HG03432 (cell line): ENCODE data around the gene CES3.
"Not testable (repeated sequence)": the region's sequence is repeated elsewhere in the genome, so short reads cannot be mapped to it uniquely, and the experiment has no call there.

ENCODE experiments used
- ATAC-seq: cut with Tn5 transposase; IDR thresholded peaks from one replicate; pipeline ENCODE4 v1.9.1; 2021; ENCODE audit warnings: mild to moderate bottlenecking, moderate library complexity; ENCODE audit not compliant: unreplicated experiment

Gene CES3

DNA sequence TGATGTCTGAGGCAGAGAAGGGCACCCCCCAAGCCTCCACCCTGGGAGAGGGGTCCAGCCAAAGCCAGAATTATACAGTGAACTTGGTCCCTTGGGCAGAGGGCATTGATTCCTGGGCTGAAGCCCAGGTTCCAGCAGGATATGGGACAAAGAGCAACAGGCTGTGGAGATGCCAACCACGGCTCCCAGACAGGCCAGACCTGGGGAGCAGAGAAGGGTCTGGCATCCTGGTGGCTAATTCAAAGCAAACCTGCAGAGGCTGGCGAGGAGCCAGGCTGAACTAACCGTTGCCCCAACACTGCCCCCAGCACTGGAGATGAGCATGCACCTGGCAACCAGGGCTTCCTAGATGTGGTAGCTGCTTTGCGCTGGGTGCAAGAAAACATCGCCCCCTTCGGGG, 3.0 kb downstream of the CES3 start:
- ATAC-seq, result no peak

DNA sequence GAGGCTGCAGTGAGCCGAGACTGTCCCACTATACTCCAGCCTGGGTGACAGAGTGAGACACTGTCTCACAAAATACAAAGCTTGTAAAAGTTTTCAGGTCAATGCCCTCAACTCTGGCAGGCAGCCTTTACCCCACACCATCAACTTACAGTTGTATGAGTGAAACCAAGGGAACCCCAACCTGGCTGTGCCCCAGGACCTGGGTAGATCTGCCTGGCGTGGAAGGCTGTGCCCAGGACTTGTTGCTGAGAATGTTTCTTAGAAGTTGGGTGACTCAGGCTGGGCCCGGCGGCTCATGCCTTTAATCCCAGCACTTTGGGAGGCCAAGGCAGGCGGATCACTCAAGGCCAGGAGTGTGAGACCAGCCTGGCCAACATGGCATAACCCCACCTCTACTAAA, 7.8 kb downstream of the CES3 start:
- no peak for ATAC-seq

DNA sequence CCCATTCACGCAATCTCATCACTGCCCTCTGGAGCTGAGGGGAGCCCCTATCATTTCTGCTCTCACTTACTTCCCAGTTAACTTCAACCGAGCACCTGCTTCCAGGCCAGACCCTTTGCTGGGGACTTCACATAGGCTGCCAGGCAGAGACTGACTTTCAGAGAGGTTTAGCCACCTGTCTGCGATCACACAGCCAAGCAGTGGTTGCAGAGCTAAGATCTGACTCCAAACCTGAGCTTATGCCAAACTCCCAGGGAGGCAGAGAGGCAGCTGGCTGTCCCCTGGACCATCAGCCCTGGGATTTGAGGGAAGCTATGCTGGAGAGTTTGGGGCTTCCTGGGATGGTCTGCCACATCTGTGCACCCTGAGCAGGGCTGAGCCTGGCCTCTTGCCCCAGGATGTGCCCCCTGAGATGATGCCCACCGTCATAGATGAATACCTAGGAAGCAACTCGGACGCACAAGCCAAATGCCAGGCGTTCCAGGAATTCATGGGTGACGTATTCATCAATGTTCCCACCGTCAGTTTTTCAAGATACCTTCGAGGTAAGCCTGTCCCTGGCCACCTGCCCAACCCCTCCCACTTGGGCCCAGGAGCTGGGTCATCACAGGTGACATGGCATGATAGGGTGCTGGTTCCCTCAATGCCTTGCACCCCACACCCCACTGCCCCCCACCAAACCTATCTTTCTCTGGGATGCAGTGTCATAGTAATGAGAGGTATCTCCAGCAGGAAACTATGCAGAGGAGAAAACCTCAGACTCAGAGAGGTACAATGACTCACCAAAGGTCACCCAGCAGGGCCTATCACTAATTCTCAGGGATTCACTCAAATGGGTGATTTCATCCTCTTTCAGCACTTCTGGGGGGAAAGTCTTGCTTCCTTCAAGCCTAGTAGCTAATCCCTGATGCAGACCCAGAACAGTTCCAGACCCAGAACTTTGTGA, 10.0 kb downstream of the CES3 start:
- no peak for ATAC-seq

DNA sequence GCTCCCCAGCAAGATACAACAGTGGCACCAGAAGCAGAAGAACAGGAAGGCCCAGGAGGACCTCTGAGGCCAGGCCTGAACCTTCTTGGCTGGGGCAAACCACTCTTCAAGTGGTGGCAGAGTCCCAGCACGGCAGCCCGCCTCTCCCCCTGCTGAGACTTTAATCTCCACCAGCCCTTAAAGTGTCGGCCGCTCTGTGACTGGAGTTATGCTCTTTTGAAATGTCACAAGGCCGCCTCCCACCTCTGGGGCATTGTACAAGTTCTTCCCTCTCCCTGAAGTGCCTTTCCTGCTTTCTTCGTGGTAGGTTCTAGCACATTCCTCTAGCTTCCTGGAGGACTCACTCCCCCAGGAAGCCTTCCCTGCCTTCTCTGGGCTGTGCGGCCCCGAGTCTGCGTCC, 11.9 kb downstream of the CES3 start:
- no peak for ATAC-seq

DNA sequence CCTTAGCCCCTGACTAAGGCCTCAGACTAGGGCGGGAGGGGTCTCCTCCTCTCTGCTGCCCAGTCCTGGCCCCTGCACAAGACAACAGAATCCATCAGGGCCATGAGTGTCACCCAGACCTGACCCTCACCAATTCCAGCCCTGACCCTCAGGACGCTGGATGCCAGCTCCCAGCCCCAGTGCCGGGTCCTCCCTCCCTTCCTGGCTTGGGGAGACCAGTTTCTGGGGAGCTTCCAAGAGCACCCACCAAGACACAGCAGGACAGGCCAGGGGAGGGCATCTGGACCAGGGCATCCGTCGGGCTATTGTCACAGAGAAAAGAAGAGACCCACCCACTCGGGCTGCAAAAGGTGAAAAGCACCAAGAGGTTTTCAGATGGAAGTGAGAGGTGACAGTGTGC, 12.7 kb downstream of the CES3 start:
- no peak for ATAC-seq

DNA sequence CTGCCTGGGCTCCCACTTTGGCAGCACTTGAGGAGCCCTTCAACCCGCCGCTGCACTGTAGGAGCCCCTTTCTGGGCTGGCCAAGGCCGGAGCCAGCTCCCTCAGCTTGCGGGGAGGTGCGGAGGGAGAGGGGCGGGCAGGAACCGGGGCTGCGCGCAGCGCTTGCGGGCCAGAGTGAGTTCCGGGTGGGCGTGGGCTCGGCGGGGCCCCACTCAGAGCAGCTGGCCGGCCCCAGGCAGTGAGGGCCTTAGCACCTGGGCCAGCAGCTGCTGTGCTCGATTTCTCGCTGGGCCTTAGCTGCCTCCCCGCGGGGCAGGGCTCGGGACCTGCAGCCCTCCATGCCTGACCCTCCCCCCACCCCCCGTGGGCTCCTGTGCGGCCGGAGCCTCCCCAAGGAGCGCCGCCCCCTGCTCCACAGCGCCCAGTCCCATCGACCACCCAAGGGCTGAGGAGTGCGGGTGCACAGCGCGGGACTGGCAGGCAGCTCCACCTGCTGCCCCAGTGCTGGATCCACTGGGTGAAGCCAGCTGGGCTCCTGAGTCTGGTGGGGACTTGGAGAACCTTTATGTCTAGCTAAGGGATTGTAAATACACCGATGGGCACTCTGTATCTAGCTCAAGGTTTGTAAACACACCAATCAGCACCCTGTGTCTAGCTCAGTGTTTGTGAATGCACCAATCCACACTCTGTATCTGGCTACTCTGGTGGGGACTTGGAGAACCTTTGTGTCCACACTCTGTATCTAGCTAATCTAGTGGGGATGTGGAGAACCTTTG, 13.3 kb downstream of the CES3 start:
- not testable (repeated sequence) for ATAC-seq

DNA sequence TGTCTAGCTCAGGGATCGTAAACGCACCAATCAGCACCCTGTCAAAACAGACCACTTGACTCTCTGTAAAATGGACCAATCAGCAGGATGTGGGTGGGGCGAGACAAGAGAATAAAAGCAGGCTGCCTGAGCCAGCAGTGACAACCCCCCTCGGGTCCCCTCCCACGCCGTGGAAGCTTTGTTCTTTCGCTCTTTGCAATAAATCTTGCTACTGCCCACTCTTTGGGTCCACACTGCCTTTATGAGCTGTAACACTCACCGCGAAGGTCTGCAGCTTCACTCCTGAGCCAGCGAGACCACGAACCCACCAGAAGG, 13.8 kb downstream of the CES3 start:
- not testable (repeated sequence) for ATAC-seq

DNA sequence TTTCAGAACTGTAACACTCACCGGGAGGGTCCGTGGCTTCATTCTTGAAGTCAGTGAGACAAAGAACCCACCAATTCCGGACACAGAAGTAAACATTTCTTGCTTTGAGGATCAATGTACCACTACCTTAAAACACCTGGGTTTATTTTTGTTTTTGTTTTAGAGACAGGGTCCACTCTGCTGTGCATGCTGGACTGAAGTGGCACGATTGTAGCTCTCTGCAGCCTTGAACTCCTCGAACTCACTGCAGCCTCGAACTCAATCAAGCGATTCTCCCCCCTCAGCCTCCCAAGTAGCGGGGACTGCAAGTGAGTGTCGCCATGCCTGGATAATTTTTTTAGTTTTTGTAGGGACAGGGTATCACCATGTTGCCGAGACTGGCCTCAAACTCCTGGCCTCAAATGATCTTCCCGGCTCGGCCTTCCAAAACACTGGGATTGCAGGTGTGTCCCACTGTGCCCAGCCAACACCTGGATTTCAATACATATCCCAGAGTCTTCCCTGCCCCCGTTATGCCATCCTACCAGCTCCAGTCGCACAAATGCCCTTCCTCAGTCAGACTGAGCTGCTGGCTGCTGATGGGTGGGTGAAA, 14.3 kb downstream of the CES3 start:
- ATAC-seq, result no peak

DNA sequence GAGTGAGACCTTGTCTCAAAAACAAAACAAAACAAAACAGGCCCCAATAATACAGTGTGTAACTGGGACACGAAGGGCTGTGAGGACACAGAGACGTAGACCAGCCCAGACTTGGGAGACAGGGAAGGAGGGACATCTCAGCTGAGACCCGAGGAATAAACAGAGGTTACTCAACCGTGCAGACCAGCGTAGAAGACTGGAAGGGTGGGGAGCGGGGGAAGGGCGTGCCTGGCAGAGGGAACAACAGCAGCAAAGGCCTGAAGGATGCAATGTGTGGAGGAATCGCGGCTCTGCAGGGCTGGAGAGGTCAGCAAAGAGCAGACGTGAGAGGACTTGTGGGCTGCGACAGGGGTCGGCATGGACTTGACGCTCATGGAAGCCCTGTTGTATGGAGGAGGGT, 15.7 kb downstream of the CES3 start:
- ATAC-seq, result no peak

DNA sequence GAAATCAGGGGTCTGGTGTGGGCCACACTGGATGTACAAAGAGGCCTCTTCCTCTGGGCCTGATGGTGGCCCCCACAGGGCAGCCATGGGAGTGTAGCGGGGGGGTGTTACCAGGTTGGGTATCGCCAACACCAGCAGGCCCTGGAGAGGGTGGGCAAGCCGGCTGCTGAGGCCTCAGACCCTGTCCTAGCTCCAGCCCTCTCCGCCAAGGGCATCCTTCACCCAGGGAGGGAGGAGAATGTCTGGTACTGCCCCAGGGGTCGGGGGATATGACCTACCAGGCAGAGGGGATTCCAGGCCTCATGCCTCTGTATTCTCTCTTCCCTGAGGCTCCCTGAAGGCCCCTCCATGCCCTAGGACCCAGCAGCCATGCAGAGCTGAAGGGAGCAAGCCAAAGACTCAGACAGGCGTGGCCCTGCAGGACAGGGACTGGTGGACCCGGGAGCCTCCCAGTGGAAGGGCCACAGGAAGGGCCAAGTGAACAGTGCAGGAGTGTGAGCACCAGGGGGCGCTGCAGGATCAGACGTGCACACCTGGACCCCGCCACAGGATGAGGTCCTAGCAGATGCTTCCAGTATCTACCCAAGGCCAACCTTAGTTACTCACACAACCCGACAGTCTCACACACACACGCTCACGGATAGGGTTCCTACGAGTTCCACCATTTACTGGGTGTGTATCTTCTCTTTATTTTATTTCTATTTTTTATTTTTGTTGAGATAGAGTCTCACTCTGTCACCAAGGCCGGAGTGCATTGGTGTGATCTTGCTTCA, 16.5 kb downstream of the CES3 start:
- peak; percentile 87 for ATAC-seq

DNA sequence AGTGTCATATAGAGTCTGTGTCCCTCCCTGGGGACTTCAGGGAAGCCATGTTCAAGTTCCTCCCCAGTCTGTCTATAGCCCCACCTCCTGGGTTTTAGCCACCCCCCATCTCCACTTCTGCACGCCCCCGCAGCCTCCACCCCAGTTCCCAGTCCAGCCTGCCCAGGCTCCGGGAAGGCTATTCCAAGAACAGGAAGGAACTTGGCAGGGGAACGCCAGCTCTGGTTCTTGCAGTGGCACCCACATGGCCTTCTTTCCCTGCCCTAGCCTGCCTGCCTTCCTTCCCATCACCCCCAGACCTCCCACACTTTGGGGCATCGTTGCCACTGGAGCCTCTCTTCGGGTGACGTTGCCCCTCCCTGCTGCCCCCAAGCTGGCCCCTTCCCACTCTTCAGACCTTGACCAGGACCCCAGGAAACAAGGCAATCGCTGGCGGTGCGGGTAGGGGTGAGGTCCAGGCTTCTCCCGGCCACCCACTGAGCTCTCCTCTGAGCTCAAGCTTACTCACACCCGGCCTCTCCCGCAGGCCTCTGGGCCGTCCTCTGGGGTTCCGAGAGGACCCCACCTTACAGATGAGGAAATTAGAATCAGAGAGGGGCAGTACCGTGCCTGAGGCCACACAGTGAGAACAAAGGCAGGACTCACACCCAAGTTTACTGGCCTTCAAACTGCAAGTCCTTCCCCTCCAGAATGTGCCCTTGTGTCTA, 18.1 kb downstream of the CES3 start:
- no peak for ATAC-seq

DNA sequence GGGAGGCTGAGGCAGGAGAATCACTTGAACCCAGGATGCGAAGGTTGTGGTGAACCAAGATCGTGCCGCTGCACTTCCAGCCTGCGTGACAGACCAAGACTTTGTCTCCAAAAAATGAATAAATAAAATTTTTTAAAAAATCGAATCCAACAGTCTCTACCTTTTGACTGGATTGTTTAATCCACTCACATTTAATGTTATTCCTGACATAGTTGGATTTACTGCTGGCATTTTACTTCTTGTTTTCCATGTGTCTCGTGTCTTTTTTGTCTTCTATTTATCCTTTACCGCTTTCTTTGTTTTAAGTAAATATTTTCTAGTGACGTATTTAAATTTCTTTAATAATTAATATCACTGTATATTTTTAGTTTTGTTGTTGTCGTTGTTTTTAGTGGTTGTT, 22.0 kb downstream of the CES3 start:
- ATAC-seq, result no peak

DNA sequence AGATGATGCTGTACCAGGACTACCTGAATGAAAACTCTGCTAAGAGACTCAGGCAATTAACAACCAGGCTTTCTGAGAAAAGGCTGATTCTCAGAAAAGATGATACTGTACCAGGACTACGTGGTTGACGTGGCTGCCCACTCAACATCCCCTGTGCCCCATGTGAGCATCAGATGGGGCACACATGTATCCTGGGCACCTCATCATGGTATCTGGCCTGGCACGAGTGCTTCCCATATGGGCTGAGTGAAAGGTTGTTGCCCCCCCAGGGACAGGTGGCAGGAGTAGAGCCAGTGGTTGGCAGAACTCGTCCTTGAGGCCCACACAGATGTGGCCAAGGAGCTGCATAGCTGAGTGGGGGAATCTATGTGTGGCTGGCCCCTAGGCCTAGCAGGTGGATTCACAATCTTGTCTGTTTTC, 23.8 kb downstream of the CES3 start:
- ATAC-seq, result no peak

DNA sequence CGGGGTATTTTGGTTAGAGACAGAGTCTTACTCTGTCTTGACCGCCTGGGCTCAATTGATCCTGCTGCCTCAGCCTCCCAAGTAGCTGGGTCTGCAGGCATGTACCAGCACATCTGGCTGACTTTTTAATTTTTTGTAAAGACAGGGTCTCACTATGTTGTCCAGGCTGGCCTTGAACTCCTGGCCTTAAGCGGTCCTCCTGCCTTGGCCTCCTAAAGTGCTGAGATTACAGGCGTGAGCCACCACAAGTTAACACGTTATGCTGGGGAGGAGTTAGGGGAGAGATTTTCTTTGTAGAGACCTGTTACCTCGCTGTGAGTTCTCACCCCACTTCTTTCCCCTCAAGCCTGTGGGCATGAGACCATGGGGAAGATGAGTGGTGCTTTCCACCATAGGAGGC, 25.5 kb downstream of the CES3 start:
- no peak for ATAC-seq

DNA sequence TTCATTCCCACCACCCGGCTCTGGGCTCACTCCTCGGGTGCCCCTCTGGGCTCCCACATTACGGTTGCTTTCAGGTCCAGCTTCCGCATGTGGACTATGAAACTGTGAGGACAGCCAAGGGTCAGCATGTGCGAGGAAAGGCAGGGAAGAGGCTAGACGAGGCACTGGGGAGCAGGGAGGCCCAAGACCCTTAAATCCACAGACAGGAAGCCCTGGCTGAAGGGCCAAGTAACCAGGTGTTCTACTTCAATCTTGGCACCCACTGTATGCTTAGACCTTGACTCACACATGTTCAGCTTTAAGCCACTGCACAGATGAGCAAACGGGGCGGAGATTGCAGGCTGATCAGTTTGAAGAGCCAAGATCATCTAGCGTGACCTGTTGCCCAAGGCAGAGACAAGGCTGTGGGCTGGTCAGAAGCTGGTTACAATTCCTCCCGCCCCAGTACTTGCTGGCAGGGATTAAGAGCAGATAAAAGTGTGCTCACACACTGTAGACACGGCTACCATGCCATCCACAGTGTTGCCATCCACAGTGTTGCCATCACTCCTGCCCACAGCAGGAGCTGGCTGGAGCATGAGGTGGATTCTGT, 27.2 kb downstream of the CES3 start, which contains the start of gene CES4A:
Gene CES4A (plus strand): TSS at position 393 of the 592 bp plus-strand sequence. CDS start 184 bp downstream, at position 577.
- no peak for ATAC-seq

DNA sequence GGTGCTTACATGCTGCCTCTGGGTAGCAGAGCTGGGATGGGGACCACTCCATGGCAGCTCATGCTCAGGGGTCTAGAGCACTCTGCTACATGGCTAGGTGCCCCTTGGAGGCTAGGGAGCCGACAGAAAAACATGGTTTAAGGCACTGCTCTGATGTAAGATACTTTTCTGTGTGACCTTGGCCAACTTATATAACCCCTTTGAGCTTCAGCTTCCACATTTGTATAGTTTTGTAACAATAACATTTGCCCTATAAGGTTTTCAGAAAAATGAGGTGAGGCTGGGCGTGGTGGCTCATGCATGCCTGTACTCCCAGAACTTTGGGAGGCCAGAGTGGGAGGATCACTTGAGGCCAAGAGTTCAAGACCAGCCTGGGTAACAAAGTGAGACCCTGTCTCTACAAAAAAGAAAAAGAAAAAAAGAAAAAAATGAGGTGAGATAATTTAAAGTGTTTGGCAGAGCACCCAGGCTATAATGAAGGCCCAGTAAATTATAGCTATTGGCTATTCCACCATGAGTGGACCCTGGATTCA, 30.5 kb downstream of the CES3 start:
- no peak for ATAC-seq

DNA sequence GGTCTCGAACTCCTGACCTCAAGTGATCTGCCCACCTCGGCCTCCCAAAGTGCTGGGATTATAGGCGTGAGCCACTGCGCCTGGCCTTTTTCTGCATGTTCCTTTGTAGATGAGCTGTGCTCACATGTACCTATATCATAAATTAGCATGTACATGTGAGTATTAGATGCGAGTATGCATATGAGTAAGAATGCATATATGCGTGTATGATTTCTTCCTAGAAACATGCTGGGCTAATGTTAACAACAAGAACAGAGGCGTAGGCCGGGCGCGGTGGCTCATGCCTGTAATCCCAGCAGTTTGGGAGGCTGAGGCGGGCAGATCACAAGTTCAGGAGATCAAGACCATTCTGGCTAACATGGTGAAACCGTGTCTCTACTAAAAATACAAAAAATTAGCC, 32.5 kb downstream of the CES3 start:
- ATAC-seq, result not testable (repeated sequence)

DNA sequence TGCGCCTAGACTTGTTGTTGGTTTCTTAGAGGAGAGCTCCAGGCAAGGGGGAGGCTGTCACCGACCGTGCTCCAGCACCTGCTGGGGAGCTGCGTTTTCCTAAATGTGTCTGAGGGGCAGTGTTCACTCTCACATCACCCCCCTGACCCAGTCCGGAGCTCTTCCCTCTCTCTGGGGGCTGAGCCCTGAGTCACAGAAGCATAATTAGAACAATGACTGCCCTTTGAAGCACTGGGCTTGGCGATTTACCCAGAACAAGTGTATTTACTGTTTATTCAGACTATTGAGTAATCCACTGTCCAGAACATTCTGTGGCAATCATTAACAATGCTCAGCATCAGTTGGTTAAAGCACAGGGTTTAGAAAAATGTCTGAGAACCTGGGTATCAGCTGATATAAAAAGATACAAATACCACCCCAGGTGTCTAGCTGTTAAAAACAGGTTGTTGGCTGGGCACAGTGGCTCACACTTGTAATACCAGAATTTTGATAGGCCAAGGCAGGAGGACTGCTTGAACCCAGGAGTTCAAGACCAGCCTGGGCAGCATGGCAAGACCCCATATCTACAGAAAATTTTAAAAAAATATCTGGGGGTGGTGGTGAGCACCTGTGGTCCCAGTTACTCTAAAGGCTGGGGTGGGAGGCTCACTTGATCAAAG, 35.4 kb downstream of the CES3 start:
- no peak for ATAC-seq

DNA sequence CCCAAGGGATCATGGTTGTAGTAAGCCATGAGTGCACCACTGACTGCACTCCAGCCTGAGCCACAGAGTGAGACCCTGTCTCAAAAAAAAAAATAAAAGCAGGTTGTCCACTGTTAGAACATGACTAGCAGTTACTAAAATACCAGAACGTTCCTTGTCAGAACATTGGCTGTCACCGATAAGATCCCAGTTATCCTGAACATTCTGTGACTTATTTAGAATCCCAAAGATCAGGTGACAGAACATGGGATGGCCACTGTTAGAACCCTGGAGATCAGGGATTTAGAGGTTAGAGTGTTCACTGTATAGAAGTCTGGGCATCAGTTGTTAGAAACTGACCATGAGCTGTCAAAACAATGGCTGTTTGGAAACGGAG, 35.9 kb downstream of the CES3 start:
- ATAC-seq, result no peak
